ENCODE results near the gene EMC8. TPM values are rescaled to one million over a fixed set of nuclear protein-coding genes. Genes with fewer than 3 reads are reported as not detected.

The EMC8 gene
- total RNA-seq, 1 experiment from 2014 or later = 38.2 TPM

DNA sequence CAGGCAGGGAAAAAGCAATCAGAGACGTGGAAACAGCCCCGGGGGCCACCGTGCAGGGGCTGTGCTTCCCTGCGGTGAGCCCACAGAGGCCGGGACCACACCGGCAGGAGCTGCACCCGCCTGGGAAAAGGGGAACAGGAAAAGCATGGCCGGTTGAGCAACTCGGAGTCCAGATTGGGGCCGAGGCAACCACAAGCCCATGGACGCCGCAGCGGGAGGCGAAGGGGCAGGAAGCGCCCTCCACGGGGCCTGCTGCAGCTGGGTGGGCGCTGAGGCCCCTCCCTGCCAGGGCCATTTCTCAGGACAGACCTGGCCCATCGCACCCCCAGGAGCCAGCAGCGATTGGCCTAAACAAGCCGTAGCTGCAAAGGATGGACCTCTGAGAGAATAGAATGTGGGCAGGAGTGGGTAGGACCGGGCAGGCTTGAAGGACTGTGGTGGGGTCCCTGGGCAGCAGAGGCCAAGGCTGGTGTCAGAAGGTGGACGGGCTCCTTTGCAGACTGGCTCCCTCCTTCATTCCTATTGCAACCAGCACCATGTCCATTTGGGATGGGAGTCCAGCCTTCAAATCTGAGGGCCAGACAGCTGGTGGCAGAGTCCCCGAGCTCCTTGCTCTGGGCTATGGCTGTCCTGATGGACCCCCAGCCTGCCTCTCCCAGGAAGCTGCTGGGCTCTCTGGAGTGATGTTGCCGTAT is 30.6 kb upstream of the EMC8 start:
- H3K9me2 ChIP-seq (ENCODE audit: insufficient read depth) = no peaks in the 10 kb centered on the region
- BruUV-seq (replicated peaks) = no TSS peak
- no peaks in the 10 kb centered on the region for H3K79me2 ChIP-seq (ENCODE audit: low read depth)
- POLR2A ChIA-PET (ENCODE audit: unreplicated experiment) = no interaction called here
- no peak overlapping the region for H3K4me3 ChIP-seq
- no peak overlapping the region for H3K4me2 ChIP-seq
- no peaks in the 10 kb centered on the region for H3K9me3 ChIP-seq (ENCODE audit: insufficient read depth, low read depth)
- CTCF ChIA-PET = no interaction called here
- H3K36me3 ChIP-seq (ENCODE audit: low read depth) = no peaks in the 10 kb centered on the region
- no peaks in the 10 kb centered on the region for H3K4me1 ChIP-seq (replicated peaks; ENCODE audit: insufficient read depth)
- no peak for DNase-seq
- peaks cover 94% of the 10 kb centered on the region for H3K27me3 ChIP-seq (ENCODE audit: insufficient read depth, low read depth)
- intact Hi-C loops (cut with micrococcal nuclease; ENCODE audit: unreplicated experiment) = no loop called here
- no peak overlapping the region for H3K27ac ChIP-seq
- no peaks in the 10 kb centered on the region for H4K20me1 ChIP-seq (ENCODE audit: insufficient read depth)
- no peak for TF ChIP-seq EZH2 (IDR thresholded peaks at IDR 0.05; ENCODE audit: low read depth)
- TF ChIP-seq, protein P1, sequence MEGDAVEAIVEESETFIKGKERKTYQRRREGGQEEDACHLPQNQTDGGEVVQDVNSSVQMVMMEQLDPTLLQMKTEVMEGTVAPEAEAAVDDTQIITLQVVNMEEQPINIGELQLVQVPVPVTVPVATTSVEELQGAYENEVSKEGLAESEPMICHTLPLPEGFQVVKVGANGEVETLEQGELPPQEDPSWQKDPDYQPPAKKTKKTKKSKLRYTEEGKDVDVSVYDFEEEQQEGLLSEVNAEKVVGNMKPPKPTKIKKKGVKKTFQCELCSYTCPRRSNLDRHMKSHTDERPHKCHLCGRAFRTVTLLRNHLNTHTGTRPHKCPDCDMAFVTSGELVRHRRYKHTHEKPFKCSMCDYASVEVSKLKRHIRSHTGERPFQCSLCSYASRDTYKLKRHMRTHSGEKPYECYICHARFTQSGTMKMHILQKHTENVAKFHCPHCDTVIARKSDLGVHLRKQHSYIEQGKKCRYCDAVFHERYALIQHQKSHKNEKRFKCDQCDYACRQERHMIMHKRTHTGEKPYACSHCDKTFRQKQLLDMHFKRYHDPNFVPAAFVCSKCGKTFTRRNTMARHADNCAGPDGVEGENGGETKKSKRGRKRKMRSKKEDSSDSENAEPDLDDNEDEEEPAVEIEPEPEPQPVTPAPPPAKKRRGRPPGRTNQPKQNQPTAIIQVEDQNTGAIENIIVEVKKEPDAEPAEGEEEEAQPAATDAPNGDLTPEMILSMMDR (conservative IDR thresholded peaks at IDR 0.05) = no peak
- no peaks in the 10 kb centered on the region for H3F3A ChIP-seq (ENCODE audit: insufficient read depth, low read depth)
- no peak overlapping the region for H2AFZ ChIP-seq

DNA sequence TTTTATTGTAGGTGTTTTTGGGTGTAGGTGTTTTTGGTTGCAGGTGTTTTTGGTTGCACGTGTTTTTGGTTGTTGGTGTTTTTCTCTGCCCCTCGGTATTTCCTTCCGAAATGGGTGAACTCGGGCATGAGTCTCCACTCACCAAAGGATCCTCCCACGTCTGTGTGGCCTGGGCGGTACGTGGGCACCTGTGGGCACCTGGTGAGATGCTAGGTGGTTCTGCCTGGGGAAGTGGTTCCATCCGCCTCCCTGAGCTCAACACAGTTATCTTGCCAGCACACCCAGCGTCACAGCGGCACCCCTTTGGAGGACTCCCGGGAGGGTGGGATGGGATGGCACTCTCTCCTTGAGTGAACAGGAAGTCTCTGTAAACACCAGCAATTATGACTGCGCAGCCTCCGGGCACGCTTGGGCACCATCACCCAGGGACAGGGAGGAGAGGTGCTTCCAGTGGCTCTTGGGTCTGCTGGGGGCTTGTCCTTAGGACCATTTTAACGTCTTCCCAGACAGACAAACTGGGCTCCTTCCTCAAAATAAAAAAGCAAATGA is 29.9 kb upstream of the EMC8 start:
- no peak for TF ChIP-seq EZH2 (IDR thresholded peaks at IDR 0.05; ENCODE audit: low read depth)
- TF ChIP-seq, protein P1 (conservative IDR thresholded peaks at IDR 0.05) = no peak
- H3K4me3 ChIP-seq = no peak overlapping the region
- CTCF ChIA-PET = no interaction called here
- no peaks in the 10 kb centered on the region for H3K9me3 ChIP-seq (ENCODE audit: insufficient read depth, low read depth)
- no peaks in the 10 kb centered on the region for H3K9me2 ChIP-seq (ENCODE audit: insufficient read depth)
- intact Hi-C loops (cut with micrococcal nuclease; ENCODE audit: unreplicated experiment) = no loop called here
- H3F3A ChIP-seq (ENCODE audit: insufficient read depth, low read depth) = no peaks in the 10 kb centered on the region
- no peak for DNase-seq
- no peaks in the 10 kb centered on the region for H3K79me2 ChIP-seq (ENCODE audit: low read depth)
- no peaks in the 10 kb centered on the region for H4K20me1 ChIP-seq (ENCODE audit: insufficient read depth)
- peaks cover 94% of the 10 kb centered on the region for H3K27me3 ChIP-seq (ENCODE audit: insufficient read depth, low read depth)
- H2AFZ ChIP-seq = no peak overlapping the region
- BruUV-seq (replicated peaks) = no TSS peak
- no peak overlapping the region for H3K27ac ChIP-seq
- no peak overlapping the region for H3K4me2 ChIP-seq
- no peaks in the 10 kb centered on the region for H3K4me1 ChIP-seq (replicated peaks; ENCODE audit: insufficient read depth)
- POLR2A ChIA-PET (ENCODE audit: unreplicated experiment) = no interaction called here
- H3K36me3 ChIP-seq (ENCODE audit: low read depth) = no peaks in the 10 kb centered on the region

DNA sequence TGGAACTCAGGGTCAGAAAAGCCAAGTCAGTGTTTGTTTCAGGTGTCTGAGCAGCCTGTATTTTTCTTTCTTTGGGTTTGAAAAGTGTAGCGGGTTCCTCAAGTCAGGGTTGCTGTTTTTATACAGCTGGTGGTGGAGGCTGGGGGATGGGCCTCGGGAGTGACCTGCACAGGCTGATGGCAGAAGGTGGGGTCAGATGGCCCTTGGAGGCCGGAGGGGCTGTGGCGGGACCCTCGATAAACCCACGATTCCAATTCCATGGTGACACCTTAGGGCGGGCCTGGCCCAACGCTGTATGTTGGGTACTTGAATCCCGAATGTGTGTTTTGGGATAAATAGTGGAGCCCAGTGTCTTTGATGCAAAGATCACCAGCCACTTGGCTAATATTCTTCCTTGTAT is 28.8 kb upstream of the EMC8 start:
- BruUV-seq (replicated peaks) = no TSS peak
- TF ChIP-seq EZH2 (IDR thresholded peaks at IDR 0.05; ENCODE audit: low read depth) = no peak
- TF ChIP-seq, protein P1 (conservative IDR thresholded peaks at IDR 0.05) = no peak

More for the DNA sequence above, 28.8 kb upstream of the EMC8 start:
- no peak overlapping the region for H3K27ac ChIP-seq
- H4K20me1 ChIP-seq (ENCODE audit: insufficient read depth) = no peaks in the 10 kb centered on the region
- no peaks in the 10 kb centered on the region for H3K79me2 ChIP-seq (ENCODE audit: low read depth)
- DNase-seq = no peak
- H3K36me3 ChIP-seq (ENCODE audit: low read depth) = no peaks in the 10 kb centered on the region
- no peak overlapping the region for H3K4me3 ChIP-seq
- no peaks in the 10 kb centered on the region for H3K9me2 ChIP-seq (ENCODE audit: insufficient read depth)
- no peaks in the 10 kb centered on the region for H3F3A ChIP-seq (ENCODE audit: insufficient read depth, low read depth)
- ChIA-PET POLR2A (ENCODE audit: unreplicated experiment) (no interaction called here), CTCF (no interaction called here)
- H2AFZ ChIP-seq = no peak overlapping the region
- intact Hi-C loops (cut with micrococcal nuclease; ENCODE audit: unreplicated experiment) = no loop called here
- no peaks in the 10 kb centered on the region for H3K9me3 ChIP-seq (ENCODE audit: insufficient read depth, low read depth)
- no peak overlapping the region for H3K4me2 ChIP-seq
- no peaks in the 10 kb centered on the region for H3K4me1 ChIP-seq (replicated peaks; ENCODE audit: insufficient read depth)
- H3K27me3 ChIP-seq (ENCODE audit: insufficient read depth, low read depth) = peaks cover 96% of the 10 kb centered on the region

All from PC-9 (cell line).